LNCAP (cell line): ENCODE measurements around the gene RIMKLA.

Source experiments
- TF ChIP-seq, protein P1 (sequence below): fragments of 450-650 bp; IDR thresholded peaks from 2 replicates; pipeline ENCODE4 v1.5.1; 2017; ENCODE audit warnings: mild to moderate bottlenecking

RIMKLA gene

DNA sequence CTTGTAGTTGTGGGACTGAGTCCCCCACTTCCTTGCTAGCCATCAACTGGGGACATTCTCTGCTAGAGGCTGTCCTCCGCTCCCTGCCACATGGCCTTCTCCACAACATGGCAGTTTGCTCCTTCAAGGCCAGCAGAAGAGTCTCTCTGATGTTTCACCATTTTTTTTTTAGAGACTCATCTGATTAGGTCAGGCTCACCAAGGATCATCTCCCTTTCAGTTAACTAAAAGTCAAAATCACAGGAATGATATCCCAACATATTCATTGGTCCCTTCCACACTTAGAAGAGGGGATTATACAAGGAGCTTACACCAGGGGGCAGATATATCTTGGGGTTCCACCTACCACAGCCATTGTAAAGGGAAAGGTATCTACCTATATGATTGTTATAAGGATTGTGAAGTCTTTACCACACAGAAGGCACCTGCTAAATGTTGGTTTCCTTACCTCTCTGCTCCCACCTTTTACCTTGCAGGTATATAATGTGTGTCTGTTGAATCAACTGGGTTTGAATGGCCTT is 23.3 kb downstream of the RIMKLA start:
- TF ChIP-seq, protein P1, sequence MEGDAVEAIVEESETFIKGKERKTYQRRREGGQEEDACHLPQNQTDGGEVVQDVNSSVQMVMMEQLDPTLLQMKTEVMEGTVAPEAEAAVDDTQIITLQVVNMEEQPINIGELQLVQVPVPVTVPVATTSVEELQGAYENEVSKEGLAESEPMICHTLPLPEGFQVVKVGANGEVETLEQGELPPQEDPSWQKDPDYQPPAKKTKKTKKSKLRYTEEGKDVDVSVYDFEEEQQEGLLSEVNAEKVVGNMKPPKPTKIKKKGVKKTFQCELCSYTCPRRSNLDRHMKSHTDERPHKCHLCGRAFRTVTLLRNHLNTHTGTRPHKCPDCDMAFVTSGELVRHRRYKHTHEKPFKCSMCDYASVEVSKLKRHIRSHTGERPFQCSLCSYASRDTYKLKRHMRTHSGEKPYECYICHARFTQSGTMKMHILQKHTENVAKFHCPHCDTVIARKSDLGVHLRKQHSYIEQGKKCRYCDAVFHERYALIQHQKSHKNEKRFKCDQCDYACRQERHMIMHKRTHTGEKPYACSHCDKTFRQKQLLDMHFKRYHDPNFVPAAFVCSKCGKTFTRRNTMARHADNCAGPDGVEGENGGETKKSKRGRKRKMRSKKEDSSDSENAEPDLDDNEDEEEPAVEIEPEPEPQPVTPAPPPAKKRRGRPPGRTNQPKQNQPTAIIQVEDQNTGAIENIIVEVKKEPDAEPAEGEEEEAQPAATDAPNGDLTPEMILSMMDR: no peak

- TF ChIP-seq, protein P1: no peak
Measured at GRCh38 chr1:42414551-42415496, 34.2 kb downstream of the RIMKLA start.

GRCh38 chr1:42417166-42417565 is 36.6 kb downstream of the RIMKLA start:
- TF ChIP-seq, protein P1: no peak

DNA sequence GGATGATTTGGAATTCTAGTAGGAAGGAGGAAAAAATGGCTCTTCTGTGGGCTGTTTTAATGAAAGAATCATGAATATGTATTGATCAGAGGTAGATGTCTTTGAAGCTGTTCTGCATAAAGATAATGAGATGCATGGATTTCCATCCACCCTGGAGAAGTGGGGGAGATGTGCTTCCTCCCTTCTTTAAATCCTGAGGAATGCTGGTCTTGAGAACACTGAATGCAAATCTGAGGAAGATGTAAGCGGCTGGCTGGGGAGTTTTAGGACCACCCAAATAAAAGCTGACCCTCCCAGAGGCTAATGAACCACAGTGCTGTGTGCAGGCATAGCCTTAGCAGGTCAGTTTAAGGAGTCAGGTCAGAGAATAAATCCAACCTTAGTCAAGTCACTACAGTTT is 37.9 kb downstream of the RIMKLA start:
- TF ChIP-seq, protein P1: no peak

GRCh38 chr1:42419126-42419821 is 38.7 kb downstream of the RIMKLA start:
- TF ChIP-seq, protein P1: no peak

DNA sequence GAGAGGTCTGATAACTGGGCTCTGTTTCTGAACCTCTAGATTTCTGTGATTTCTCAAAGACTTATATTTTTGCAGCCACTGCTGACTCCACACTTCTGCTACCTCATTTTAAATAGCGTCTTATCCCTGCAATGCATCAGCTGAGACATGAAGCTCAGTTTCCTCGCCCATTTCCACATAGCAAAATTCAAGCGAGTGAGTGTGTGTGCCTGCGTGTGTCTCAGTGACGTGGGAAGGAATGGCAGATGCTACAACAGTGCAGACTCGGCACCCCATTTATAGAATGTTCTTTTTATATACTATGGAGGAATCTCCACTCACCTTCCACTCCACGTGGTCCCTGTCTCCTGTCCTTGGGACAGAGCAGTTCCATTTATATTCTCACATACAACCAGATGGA is 39.5 kb downstream of the RIMKLA start:
- TF ChIP-seq, protein P1: no peak

DNA sequence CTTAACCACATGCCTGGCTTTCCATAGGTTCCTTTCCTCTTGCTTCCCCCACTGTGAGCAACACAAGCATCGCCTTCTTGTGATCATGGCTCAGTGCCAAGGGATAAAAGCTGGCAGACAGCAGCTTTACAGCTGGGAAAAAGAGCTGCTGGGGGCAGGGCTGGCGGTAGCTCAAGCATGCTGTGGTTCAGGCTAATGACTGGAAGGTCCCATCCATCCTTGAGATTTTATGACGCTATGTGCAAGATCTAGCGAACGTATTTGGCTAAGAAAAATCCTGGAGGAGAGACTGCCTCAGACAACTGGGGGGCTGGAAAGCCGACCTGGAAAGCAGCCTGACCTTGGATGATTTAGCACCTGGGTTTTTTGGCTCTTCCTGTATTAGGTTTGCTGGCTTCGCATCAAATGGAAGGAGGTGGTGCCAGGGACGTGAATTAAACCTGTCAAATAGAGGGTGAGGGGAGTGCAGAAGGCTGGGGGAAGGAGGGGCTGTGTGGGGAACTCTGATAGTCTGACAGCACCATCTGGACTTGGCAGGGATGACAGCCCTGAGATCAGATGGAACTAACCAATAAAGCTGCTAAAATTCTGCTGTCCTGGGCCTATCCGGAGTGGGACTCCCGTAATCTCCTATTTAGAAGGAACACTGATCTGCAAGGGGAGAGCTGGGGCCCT is 40.5 kb downstream of the RIMKLA start:
- TF ChIP-seq, protein P1: no peak
